ENCODE data around the gene DNHD1. TPM values are rescaled to one million over a fixed set of nuclear protein-coding genes. Genes with fewer than 3 reads are reported as not detected.

Gene DNHD1
- total RNA-seq, 1 donor from 2014 or later = 4.4 TPM

- Histone ChIP-seq H3K4me1 (no peaks in the 10 kb centered on the region), H3K4me3 (no peak overlapping the region), H3K36me3 (peaks cover 82% of the 10 kb centered on the region), H3K27ac (replicated peaks) (no peak overlapping the region), H3K9me3 (replicated peaks) (no peaks in the 10 kb centered on the region), H3K27me3 (ENCODE audit: low read depth) (no peaks in the 10 kb centered on the region)
- TF ChIP-seq CTCF (IDR thresholded peaks at IDR 0.05; ENCODE audit: borderline replicate concordance) = no peak
- intact Hi-C loops (cut with micrococcal nuclease) = no loop called here
- DNase-seq = no peak
These were observed 42.0 kb upstream of the DNHD1 start for GRCh38 chr11:6455070-6455469.

- Histone ChIP-seq H3K36me3 (peaks cover 68% of the 10 kb centered on the region), H3K9me3 (replicated peaks) (no peaks in the 10 kb centered on the region), H3K4me3 (no peak overlapping the region), H3K4me1 (no peaks in the 10 kb centered on the region), H3K27me3 (ENCODE audit: low read depth) (no peaks in the 10 kb centered on the region), H3K27ac (replicated peaks) (no peak overlapping the region)
- intact Hi-C loops (cut with micrococcal nuclease) = no loop called here
- no peak for TF ChIP-seq CTCF (IDR thresholded peaks at IDR 0.05; ENCODE audit: borderline replicate concordance)
- DNase-seq = no peak
These were observed 40.6 kb upstream of the DNHD1 start for GRCh38 chr11:6456361-6457073.

GRCh38 chr11:6457581-6458320 is 39.3 kb upstream of the DNHD1 start:
- Histone ChIP-seq H3K27ac (replicated peaks) (no peak overlapping the region), H3K36me3 (peaks cover 62% of the 10 kb centered on the region)
- TF ChIP-seq CTCF (IDR thresholded peaks at IDR 0.05; ENCODE audit: borderline replicate concordance) = no peak

GRCh38 chr11:6458352-6459098 is 38.6 kb upstream of the DNHD1 start:
- no peak overlapping the region for H3K27ac ChIP-seq (replicated peaks)
- no peak for TF ChIP-seq CTCF (IDR thresholded peaks at IDR 0.05; ENCODE audit: borderline replicate concordance)
- H3K9me3 ChIP-seq (replicated peaks) = no peaks in the 10 kb centered on the region
- H3K4me1 ChIP-seq = no peaks in the 10 kb centered on the region
- peaks cover 65% of the 10 kb centered on the region for H3K36me3 ChIP-seq
- intact Hi-C loops (cut with micrococcal nuclease) = no loop called here
- DNase-seq = no peak
- no peak overlapping the region for H3K4me3 ChIP-seq
- H3K27me3 ChIP-seq (ENCODE audit: low read depth) = no peaks in the 10 kb centered on the region

More at GRCh38 chr11:6457581-6458320, 39.3 kb upstream of the DNHD1 start:
- no peak for DNase-seq
- Histone ChIP-seq H3K4me1 (no peaks in the 10 kb centered on the region), H3K27me3 (ENCODE audit: low read depth) (no peaks in the 10 kb centered on the region), H3K4me3 (no peak overlapping the region), H3K9me3 (replicated peaks) (no peaks in the 10 kb centered on the region)
- intact Hi-C loops (cut with micrococcal nuclease) = no loop called here

- Histone ChIP-seq H3K4me1 (no peaks in the 10 kb centered on the region), H3K36me3 (peaks cover 65% of the 10 kb centered on the region), H3K27me3 (ENCODE audit: low read depth) (no peaks in the 10 kb centered on the region), H3K27ac (replicated peaks) (no peak overlapping the region), H3K9me3 (replicated peaks) (no peaks in the 10 kb centered on the region), H3K4me3 (no peak overlapping the region)
- intact Hi-C loops (cut with micrococcal nuclease) = no loop called here
- no peak for TF ChIP-seq CTCF (IDR thresholded peaks at IDR 0.05; ENCODE audit: borderline replicate concordance)
- no peak for DNase-seq
These were observed 38.0 kb upstream of the DNHD1 start for GRCh38 chr11:6459099-6459450.
